HG03354 (cell line): ENCODE measurements around the gene KCTD5.
"Not testable (repeated sequence)": the region's sequence is repeated elsewhere in the genome, so short reads cannot be mapped to it uniquely, and the experiment has no call there.

ENCODE experiments used
- ATAC-seq: cut with Tn5 transposase; IDR thresholded peaks from one replicate; pipeline ENCODE4 v1.9.1; 2021; ENCODE audit warnings: mild to moderate bottlenecking; ENCODE audit not compliant: unreplicated experiment, poor library complexity, severe bottlenecking

KCTD5 gene

GRCh38 chr16:2671193-2671592, 11.1 kb upstream of the KCTD5 start:
- ATAC-seq: not testable (repeated sequence)

DNA sequence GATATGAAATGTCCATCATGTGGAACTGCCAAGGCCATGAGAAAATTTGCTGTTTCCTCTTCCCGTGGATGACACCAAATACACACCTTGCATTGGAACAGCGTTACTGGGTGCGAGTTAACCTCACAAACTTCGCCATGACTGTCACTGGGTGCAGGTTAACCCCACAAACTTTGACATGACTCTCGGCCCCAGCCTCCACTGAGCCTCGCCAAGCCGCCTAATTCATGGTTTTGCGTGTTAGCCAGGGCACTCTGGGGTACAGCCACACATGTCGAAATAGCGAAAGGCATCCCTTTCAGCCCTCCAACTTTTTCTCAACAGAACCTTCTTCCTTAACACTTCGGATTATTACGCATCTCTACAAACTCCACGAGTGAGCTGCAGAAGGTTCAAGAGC, 10.6 kb upstream of the KCTD5 start:
- ATAC-seq: no peak

GRCh38 chr16:2673066-2673999, 9.0 kb upstream of the KCTD5 start:
- peak; percentile 89 for ATAC-seq

DNA sequence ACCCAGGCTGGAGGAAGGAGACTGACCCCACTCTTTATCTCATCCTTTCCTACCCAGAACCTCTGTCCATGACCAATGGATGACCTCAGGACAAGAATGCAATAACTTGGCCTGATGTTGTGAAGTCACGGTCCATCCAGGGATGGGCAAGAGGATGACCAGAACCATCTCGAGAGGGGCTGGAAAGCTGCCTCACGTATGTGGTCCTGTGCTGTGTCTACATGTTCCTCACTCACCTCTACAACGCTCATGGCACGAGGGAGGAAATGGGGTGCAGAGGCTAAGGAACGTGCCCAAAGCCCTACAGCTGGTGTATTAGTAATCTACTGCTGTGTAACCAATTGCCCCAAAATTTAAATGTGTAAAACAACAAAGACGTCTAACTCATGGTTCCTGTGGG, 7.3 kb upstream of the KCTD5 start:
- ATAC-seq: no peak

GRCh38 chr16:2675714-2676113, 6.6 kb upstream of the KCTD5 start:
- no peak for ATAC-seq

- ATAC-seq: not testable (repeated sequence)
Measured at GRCh38 chr16:2676937-2677336, 5.4 kb upstream of the KCTD5 start.

DNA sequence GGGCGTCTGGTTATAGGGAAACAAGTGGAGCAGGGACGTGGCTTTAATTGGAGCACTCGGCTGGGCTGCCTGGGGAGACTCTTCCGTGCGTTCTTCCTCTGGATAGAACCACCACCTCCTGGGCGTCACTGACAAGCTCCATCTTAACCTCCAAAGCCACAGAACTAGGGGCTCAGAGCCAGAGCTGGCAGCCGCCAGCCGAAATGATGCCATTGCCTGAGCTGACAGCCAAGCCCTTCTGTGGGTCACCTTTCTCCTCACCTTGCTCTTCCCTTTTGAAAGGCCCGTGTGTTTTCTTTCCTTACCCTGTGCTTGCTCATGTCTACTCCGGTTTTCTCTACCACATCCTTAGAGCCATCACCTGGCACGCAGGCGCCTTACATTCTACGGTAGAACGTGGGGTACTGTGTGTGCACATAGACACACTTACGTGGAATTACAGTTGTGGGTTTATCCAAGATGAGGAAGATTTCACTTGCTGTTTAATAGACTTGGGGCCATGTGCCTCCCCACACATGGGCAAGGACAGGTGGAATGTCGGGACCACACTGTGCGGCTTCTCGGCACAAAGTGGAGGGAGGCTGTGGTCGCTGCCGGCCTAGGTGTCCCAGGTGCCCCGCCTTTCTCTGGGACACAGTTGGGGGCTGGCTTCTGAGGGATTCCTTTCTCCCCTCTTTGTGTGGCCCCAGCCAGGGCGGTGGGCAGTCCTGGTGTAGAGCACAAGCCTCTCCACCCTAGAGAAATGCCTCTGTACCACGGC, 3.9 kb upstream of the KCTD5 start:
- ATAC-seq: not testable (repeated sequence)

DNA sequence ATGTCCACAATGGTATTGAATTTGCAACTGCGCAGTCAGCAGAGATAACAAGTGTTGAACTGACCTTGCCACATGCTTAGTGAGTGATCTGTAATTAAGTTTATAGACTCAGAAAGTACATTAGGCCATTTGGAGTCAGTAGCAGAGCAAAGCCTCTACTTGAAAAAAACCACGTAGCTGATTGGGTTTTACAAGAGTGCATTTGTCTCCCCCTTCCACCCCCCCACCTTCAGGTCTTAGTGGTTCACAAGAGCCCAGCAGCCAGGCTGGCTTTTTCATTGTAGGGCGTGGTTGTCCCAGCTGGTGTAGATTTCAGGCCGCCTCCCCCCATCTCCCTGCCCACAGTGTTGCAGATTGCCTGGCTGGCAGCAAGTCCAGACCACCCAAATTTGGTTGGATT, 2.4 kb upstream of the KCTD5 start:
- ATAC-seq: not testable (repeated sequence)

GRCh38 chr16:2680360-2680759, 2.0 kb upstream of the KCTD5 start:
- ATAC-seq: not testable (repeated sequence)

DNA sequence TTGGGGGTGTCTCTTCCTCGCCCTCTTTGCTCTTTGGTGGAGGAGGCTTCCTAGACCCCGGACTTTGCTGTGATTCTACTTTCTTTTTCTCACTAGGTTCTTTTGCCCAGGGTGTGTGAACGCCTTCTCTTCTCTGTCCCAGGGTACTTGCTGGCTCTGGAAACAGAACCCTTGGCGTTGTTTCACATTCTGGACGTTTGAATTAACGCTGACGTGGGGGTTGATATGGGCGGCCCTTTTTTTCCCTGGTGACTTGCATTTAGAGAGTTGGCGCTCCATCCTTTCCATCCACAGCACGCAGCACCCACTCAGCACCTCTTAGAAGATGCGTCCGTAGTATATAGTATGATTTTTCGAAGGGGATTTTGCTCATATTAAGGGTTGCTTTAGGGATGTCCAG, 718 bp downstream of the KCTD5 start:
- peak; percentile 1 for ATAC-seq

DNA sequence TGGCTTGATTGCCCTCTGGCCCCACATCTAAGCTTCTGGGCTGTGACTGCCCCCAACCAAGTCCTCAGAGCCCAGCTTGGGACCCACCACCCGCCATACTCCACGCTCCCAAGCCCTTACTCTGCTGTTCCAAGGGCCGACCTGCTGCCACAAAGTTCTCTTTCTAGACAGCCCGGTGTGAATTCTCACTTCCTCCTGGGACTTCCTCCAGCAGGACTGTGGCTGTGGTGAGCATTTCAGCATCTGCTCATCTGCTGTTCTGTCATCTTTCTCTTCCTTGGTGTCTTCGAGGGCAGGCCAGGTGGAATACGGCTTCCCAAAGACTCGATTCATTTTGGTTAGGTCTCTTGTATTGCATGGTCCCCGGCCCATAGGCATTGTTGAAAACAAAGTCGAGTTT, 3.8 kb downstream of the KCTD5 start:
- ATAC-seq: peak; percentile 32

GRCh38 chr16:2686912-2687507, 4.7 kb downstream of the KCTD5 start:
- ATAC-seq: peak; percentile 45

GRCh38 chr16:2687531-2688308, 5.4 kb downstream of the KCTD5 start:
- ATAC-seq: peak; percentile 8

DNA sequence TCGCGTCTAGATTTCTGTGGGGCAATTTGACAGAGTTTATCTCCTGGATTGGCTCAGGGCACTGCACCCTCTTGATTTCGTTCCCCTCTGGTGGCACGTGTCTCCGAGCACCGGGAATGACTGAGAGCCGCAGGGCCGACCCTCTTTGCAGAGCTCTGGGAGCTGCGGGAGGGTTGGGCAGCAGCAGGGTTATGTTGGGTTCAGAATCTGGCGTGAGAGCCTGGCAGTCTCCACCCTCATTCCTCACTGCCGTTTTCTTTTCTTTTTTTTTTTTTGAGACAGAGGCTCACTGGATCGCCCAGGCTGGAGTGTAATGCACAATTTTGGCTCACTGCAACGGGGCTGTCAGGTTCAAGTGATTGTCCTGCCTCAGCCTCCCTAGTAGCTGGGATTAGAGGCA, 7.1 kb downstream of the KCTD5 start:
- not testable (repeated sequence) for ATAC-seq

DNA sequence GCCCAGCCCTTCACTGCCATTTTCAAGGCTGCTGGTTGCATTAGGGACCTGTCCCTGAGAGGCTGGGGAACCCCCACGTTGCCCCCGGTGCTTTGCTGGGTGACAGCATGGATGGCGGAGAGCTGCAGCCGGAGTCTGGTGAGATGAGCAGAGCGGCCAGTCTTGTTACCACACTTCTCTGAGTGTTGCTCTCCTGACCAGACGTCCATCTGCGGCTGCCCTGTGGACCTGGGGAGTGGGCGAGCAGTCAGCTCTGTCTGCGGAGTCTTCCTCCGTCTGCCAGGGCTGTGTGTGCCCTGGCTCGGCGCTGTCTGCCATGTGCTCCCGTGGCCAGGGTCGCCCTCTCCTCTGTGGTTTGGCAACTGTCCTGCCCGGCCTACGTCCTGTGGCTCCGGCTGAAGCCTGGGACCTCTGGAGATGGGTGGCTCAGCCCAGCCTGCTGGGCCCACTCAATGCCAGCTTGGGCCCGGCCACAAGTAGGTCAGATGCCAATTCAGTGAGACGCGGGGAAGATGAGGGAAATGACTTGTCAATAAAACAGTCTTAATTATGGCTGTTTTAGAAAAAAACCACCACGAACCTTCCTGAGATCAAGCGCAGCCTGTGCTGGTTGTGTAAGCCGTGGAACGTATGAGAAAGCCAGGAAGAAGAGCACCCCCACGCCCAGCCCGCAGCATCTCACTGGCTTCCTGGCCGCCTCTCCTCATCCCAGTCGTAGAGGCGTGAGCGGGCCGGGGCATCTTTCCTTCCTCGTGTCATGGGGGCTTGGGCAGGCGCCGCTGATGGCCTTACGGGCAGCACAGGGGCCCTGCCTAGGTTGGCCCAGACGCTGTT, 7.9 kb downstream of the KCTD5 start:
- no peak for ATAC-seq

DNA sequence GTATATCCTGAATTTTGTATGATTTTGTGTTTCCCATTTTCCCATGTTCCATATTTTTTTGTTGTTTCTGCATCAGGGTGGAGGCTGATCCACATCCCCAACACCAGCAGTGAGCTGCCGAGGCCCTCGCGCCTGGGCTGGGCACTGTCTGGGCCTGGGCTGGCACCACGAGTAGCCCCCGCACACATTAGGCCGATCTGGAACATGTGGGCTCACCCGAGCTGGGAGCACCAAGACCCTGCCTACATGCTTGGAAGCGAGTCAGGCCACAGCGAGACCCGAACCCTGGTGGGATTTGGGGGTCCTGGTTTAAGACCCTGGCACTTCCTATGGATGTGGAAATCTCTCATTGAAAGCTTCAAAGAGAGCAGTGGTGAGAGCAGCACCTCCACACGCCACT, 8.5 kb downstream of the KCTD5 start:
- ATAC-seq: no peak

GRCh38 chr16:2691491-2692248, 9.3 kb downstream of the KCTD5 start:
- no peak for ATAC-seq

- no peak for ATAC-seq
Measured at GRCh38 chr16:2692251-2692947, 10.1 kb downstream of the KCTD5 start.
